Measurements from ENCODE around the gene ARMC10. TPM values are rescaled to one million over a fixed set of nuclear protein-coding genes. Genes with fewer than 3 reads are reported as not detected.

The ARMC10 gene
- total and polyA plus RNA-seq, 9 of the 15 experiments (the other 6 are each of a cell fraction or from before 2014, with no cell fraction given): 17.0 to 113 (median 72.6) TPM

- Histone ChIP-seq H3K9ac (ENCODE audit: insufficient read depth in 1 of 2, low read depth in 2 of 2, low read length in 2 of 2) (no peak overlapping the region), H3K4me3 (no peak overlapping the region), H3K27me3 (ENCODE audit: control insufficient read depth in 2 of 2, insufficient read depth in 2 of 2, low read length in 2 of 2) (no peaks in the 10 kb centered on the region), H4K20me1 (replicated peaks; ENCODE audit: control insufficient read depth, insufficient read depth, low read length) (no peaks in the 10 kb centered on the region), H3K9me3 (replicated peaks; ENCODE audit: control insufficient read depth, insufficient read depth, low read depth, low read length) (no peaks in the 10 kb centered on the region), H3K4me2 (ENCODE audit: insufficient read depth, low read length) (no peak overlapping the region), H3K27ac (ENCODE audit: extremely low read depth, low read depth, low read length) (no peak overlapping the region), H3K9me1 (ENCODE audit: control insufficient read depth, insufficient read depth, low read length) (no peaks in the 10 kb centered on the region), H2AFZ (ENCODE audit: low read depth, low read length) (no peak overlapping the region), H3K36me3 (ENCODE audit: control insufficient read depth, insufficient read depth, low read length) (no peaks in the 10 kb centered on the region), H3K4me1 (replicated peaks in 1 of 2; ENCODE audit: control insufficient read depth in 2 of 2, insufficient read depth in 2 of 2, low read length in 2 of 2) (no peaks in the 10 kb centered on the region), H3K79me2 (ENCODE audit: control insufficient read depth, insufficient read depth, low read length) (no peaks in the 10 kb centered on the region)
- TF ChIP-seq NCOR1 (IDR thresholded peaks at IDR 0.05): no peak
- TF ChIP-seq, protein P1, sequence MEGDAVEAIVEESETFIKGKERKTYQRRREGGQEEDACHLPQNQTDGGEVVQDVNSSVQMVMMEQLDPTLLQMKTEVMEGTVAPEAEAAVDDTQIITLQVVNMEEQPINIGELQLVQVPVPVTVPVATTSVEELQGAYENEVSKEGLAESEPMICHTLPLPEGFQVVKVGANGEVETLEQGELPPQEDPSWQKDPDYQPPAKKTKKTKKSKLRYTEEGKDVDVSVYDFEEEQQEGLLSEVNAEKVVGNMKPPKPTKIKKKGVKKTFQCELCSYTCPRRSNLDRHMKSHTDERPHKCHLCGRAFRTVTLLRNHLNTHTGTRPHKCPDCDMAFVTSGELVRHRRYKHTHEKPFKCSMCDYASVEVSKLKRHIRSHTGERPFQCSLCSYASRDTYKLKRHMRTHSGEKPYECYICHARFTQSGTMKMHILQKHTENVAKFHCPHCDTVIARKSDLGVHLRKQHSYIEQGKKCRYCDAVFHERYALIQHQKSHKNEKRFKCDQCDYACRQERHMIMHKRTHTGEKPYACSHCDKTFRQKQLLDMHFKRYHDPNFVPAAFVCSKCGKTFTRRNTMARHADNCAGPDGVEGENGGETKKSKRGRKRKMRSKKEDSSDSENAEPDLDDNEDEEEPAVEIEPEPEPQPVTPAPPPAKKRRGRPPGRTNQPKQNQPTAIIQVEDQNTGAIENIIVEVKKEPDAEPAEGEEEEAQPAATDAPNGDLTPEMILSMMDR (IDR thresholded peaks at IDR 0.05 in 2 of 3, conservative IDR thresholded peaks at IDR 0.05 in 1 of 3; ENCODE audit: insufficient read depth in 2 of 3, low read depth in 1 of 3, low read length in 3 of 3): peak; percentile 3 to 15 (median 14); a peak in 1 of 6 replicates
- FAIRE-seq (no peak), ATAC-seq (no peak), DNase-seq (ENCODE audit: extremely low read depth in 1 of 4, low spot score in 3 of 4) (no peak)
- ChIA-PET CTCF (ENCODE audit: low intra/inter-chr PET ratio) (no interaction called here), POLR2A (no interaction called here)
- BruUV-seq (replicated peaks): no TSS peak
- 20% methylated on average over 3 of the region's 3 CpGs for WGBS (ENCODE audit: insufficient coverage, low coverage, missing lambda C conversion rate)
- intact Hi-C loops (cut with micrococcal nuclease): loop anchor here (2.0 to 10.0 kb wide), 2 partner anchors 89 to 341 kb away; no protein-coding TSS in a partner anchor
- in situ Hi-C loops (cut with MboI): loop anchor here (25.0 kb wide), 1 partner anchor 577 kb away; the partner anchor contains the start of gene POLR2J
Observed at GRCh38 chr7:103063895-103064294, 11.0 kb upstream of the ARMC10 start.

- WGBS (ENCODE audit: insufficient coverage, low coverage, missing lambda C conversion rate): 0% methylated on average over 1 of the region's 1 CpG
- Histone ChIP-seq H3K4me2 (ENCODE audit: insufficient read depth, low read length) (no peak overlapping the region), H4K20me1 (replicated peaks; ENCODE audit: control insufficient read depth, insufficient read depth, low read length) (no peaks in the 10 kb centered on the region), H3K79me2 (ENCODE audit: control insufficient read depth, insufficient read depth, low read length) (no peaks in the 10 kb centered on the region), H3K27me3 (ENCODE audit: control insufficient read depth in 2 of 2, insufficient read depth in 2 of 2, low read length in 2 of 2) (no peaks in the 10 kb centered on the region), H3K4me1 (replicated peaks in 1 of 2; ENCODE audit: control insufficient read depth in 2 of 2, insufficient read depth in 2 of 2, low read length in 2 of 2) (no peaks in the 10 kb centered on the region), H3K27ac (ENCODE audit: extremely low read depth, low read depth, low read length) (no peak overlapping the region), H3K9ac (ENCODE audit: insufficient read depth in 1 of 2, low read depth in 2 of 2, low read length in 2 of 2) (no peak overlapping the region), H2AFZ (ENCODE audit: low read depth, low read length) (peak overlapping the region; percentile 17; the same call in 1 of the 2 replicates), H3K9me1 (ENCODE audit: control insufficient read depth, insufficient read depth, low read length) (no peaks in the 10 kb centered on the region), H3K9me3 (replicated peaks; ENCODE audit: control insufficient read depth, insufficient read depth, low read depth, low read length) (no peaks in the 10 kb centered on the region), H3K4me3 (no peak overlapping the region), H3K36me3 (ENCODE audit: control insufficient read depth, insufficient read depth, low read length) (no peaks in the 10 kb centered on the region)
- ChIA-PET CTCF (ENCODE audit: low intra/inter-chr PET ratio) (no interaction called here), POLR2A (no interaction called here)
- no TSS peak for BruUV-seq (replicated peaks)
- in situ Hi-C loops (cut with MboI) (loop anchor here (5.0 to 25.0 kb wide), 2 partner anchors 313 to 578 kb away; partner anchors contain the start of gene POLR2J), intact Hi-C loops (cut with micrococcal nuclease) (loop anchor here (10.0 kb wide), 1 partner anchor 339 kb away; no protein-coding TSS in a partner anchor)
- ATAC-seq (peak; percentile 82), FAIRE-seq (peak; percentile 6), DNase-seq (ENCODE audit: extremely low read depth in 1 of 4, low spot score in 3 of 4) (peak; percentile 34 to 69 (median 48))
- TF ChIP-seq, protein P1 (IDR thresholded peaks at IDR 0.05 in 2 of 3, conservative IDR thresholded peaks at IDR 0.05 in 1 of 3; ENCODE audit: insufficient read depth in 2 of 3, low read depth in 1 of 3, low read length in 3 of 3): peak; percentile 65 to 83 (median 71)
- TF ChIP-seq SMARCC2 (IDR thresholded peaks at IDR 0.05; ENCODE audit: low read depth) (no peak), POU5F1 (IDR thresholded peaks at IDR 0.05; ENCODE audit: borderline replicate concordance, low read depth, low read length, partially characterized antibody) (no peak), E2F6 (IDR thresholded peaks at IDR 0.05; ENCODE audit: borderline replicate concordance in 1 of 2, extremely low read depth in 1 of 2, insufficient read depth in 1 of 2, insufficient read length in 1 of 2, low read depth in 1 of 2, low read length in 1 of 2, poor library complexity in 1 of 2, severe bottlenecking in 1 of 2) (no peak), GABPA (tag; conservative IDR thresholded peaks at IDR 0.05; ENCODE audit: low read depth) (no peak), MCM3 (IDR thresholded peaks at IDR 0.05) (no peak), XRCC4 (IDR thresholded peaks at IDR 0.05; ENCODE audit: extremely low read depth, insufficient read depth, insufficient read length) (no peak), MTA3 (IDR thresholded peaks at IDR 0.05; ENCODE audit: borderline replicate concordance) (0 out of 2 replicates have a peak, but pooled peaks have one; percentile 59)
Observed at GRCh38 chr7:103065667-103066066, 9.3 kb upstream of the ARMC10 start.

All from K562 (cell line).